AG04450 (cell line): ENCODE data around the gene FUNDC2. TPM values are rescaled to one million over a fixed set of nuclear protein-coding genes. Genes with fewer than 3 reads are reported as not detected.

Source experiments
- CTCF ChIA-PET: fragments of 300-600, 350-600 bp; formaldehyde crosslinking; extraction: SDS; loops from one replicate; lab custom pipeline; 2022; ENCODE audit warnings: antibody characterized with exemption, inconsistent platforms; lab: Charles Lee
- POLR2A ChIA-PET: fragments of 350-600 bp; formaldehyde crosslinking; extraction: SDS; loops from one replicate; lab custom pipeline; 2021; ENCODE audit warnings: antibody characterized with exemption, inconsistent platforms; lab: Yijun Ruan, JAX
- DNase-seq: peaks from one replicate; pipeline ENCODE4 v3.0.0-alpha.2; 2011; ENCODE audit warnings: low read depth, low spot score
- H3K27ac ChIP-seq: one replicate; pipeline ENCODE4 v1.5.1; 2012; ENCODE audit warnings: low read depth, low read length, control low read depth
- H3K27me3 ChIP-seq: one replicate; pipeline ENCODE4 v1.6.0; 2012; ENCODE audit warnings: low read length; ENCODE audit not compliant: control insufficient read depth, insufficient read depth
- H3K4me3 ChIP-seq: 2 replicates; pipeline ENCODE4 v1.5.1; 2011; ENCODE audit warnings: mild to moderate bottlenecking, low read depth, low read length, control low read depth
- H3K9me3 ChIP-seq: 2 replicates; pipeline ENCODE4 v1.5.1; 2012; ENCODE audit warnings: low read length; ENCODE audit not compliant: control insufficient read depth, insufficient read depth
- polyA plus RNA-seq: library from polyadenylated mRNA; depleted of rRNA; stranded (reverse); fragments of >200 nt; gene quantifications from 2 replicates; pipeline ENCODE4 v1.2.3, GENCODE V29; 2011
- TF ChIP-seq, protein P1 (sequence below): IDR thresholded peaks from 2 replicates; pipeline ENCODE4 v1.5.1; 2011; ENCODE audit warnings: low read depth, low read length, control low read depth, inconsistent platforms

Gene FUNDC2
- polyA plus RNA-seq, 1 experiment, result 93.0 TPM

- TF ChIP-seq, protein P1, sequence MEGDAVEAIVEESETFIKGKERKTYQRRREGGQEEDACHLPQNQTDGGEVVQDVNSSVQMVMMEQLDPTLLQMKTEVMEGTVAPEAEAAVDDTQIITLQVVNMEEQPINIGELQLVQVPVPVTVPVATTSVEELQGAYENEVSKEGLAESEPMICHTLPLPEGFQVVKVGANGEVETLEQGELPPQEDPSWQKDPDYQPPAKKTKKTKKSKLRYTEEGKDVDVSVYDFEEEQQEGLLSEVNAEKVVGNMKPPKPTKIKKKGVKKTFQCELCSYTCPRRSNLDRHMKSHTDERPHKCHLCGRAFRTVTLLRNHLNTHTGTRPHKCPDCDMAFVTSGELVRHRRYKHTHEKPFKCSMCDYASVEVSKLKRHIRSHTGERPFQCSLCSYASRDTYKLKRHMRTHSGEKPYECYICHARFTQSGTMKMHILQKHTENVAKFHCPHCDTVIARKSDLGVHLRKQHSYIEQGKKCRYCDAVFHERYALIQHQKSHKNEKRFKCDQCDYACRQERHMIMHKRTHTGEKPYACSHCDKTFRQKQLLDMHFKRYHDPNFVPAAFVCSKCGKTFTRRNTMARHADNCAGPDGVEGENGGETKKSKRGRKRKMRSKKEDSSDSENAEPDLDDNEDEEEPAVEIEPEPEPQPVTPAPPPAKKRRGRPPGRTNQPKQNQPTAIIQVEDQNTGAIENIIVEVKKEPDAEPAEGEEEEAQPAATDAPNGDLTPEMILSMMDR, result no peak
- Histone ChIP-seq H3K4me3 (no peak overlapping the region), H3K27ac (no peak overlapping the region), H3K27me3 (no peaks in the 10 kb centered on the region), H3K9me3 (no peaks in the 10 kb centered on the region)
- DNase-seq, result no peak
- POLR2A ChIA-PET, result no interaction called here
- CTCF ChIA-PET, result no interaction called here
Observed at GRCh38 chrX:155052738-155053498, 26.3 kb downstream of the FUNDC2 start.

DNA sequence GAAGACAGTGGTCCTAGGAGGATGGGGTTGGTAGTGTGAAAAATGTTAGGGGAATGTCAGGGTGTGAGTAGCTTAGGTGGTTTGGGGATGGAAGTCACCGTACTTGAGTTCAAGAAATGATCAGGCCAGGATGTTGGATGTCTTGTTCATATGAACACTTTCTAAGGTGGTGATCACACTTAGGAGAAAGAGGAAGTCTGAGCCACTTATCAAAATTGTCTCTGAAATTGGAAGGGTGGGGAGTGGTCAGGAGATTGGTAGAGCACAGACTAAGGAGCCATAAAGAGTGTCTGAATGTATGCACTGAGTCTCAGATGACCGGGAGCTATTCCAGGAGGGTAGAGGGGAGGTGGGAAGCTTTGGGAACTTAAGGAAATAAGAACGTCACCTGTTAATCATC, 27.0 kb downstream of the FUNDC2 start:
- POLR2A ChIA-PET, result no interaction called here
- DNase-seq, result no peak
- Histone ChIP-seq H3K27me3 (no peaks in the 10 kb centered on the region), H3K4me3 (no peak overlapping the region), H3K9me3 (no peaks in the 10 kb centered on the region), H3K27ac (no peak overlapping the region)
- TF ChIP-seq, protein P1, result no peak
- CTCF ChIA-PET, result no interaction called here

DNA sequence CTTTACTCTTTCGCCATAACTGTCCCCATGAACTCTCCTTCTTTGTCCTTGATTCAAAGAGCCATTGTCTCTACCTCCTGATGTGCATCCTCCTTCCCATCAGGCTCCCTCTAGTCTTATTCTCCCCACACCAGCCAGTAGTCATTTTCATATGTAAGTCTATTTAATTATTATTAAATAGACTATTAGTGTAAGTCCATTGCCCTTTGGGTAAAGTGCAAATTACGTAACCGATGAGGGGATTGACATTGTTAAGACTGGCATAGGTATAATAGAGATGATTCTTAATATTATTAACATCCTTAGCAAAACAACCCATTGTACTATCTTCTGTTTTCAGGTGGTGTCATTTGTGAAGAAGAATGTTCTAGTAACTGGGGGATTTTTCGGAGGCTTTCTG, 27.6 kb downstream of the FUNDC2 start:
- Histone ChIP-seq H3K27me3 (no peaks in the 10 kb centered on the region), H3K9me3 (no peaks in the 10 kb centered on the region), H3K27ac (no peak overlapping the region), H3K4me3 (no peak overlapping the region)
- ChIA-PET POLR2A (no interaction called here), CTCF (no interaction called here)
- TF ChIP-seq, protein P1, result no peak
- DNase-seq, result no peak

GRCh38 chrX:155055494-155055893, 28.9 kb downstream of the FUNDC2 start:
- TF ChIP-seq, protein P1, result no peak
- Histone ChIP-seq H3K27me3 (no peaks in the 10 kb centered on the region), H3K27ac (no peak overlapping the region), H3K4me3 (no peak overlapping the region), H3K9me3 (no peaks in the 10 kb centered on the region)
- DNase-seq, result no peak
- CTCF ChIA-PET, result interaction anchor here (0.6 to 1.2 kb wide), 2 partner anchors 75 to 161 kb away, joined by 3 to 4 read pairs; no protein-coding TSS in a partner anchor
- POLR2A ChIA-PET, result no interaction called here

DNA sequence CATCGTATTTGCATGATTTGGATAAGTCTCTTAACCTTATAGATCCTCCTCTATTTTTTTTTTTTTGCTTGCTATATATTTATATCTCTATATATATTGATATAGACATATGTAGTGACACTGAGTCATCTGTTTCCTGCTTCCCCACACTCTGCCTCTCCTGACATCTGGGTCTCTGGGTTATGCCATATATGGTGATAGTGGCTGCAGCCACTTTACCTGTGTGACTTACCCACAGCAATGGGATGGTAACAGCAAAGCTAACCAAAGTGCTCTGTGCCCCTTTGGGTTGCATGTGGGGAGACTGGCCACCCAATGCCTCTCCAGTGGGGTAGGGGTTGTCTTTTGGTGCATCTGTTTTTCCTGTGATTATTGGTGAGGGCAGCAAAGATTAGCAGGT, 29.8 kb downstream of the FUNDC2 start:
- ChIA-PET CTCF (interaction anchor here (0.8 to 3.7 kb wide), 9 partner anchors 8 to 139 kb away, joined by 3 to 19 read pairs (median 5); partner anchors contain the start of genes CMC4 and MTCP1), POLR2A (interaction anchor here (0.8 kb wide), 1 partner anchor 29 kb away, joined by 3 read pairs; the partner anchor contains the start of gene FUNDC2)
- DNase-seq, result no peak
- TF ChIP-seq, protein P1, result no peak
- no peaks in the 10 kb centered on the region for H3K9me3 ChIP-seq
- no peaks in the 10 kb centered on the region for H3K27me3 ChIP-seq
- no peak overlapping the region for H3K4me3 ChIP-seq
- H3K27ac ChIP-seq, result no peak overlapping the region
